ENCODE data around the gene MED31. TPM values are rescaled to one million over a fixed set of nuclear protein-coding genes. Genes with fewer than 3 reads are reported as not detected.

Gene MED31
- total and polyA plus RNA-seq, 8 donors: 19.1 to 29.8 (median 24.1) TPM

DNA sequence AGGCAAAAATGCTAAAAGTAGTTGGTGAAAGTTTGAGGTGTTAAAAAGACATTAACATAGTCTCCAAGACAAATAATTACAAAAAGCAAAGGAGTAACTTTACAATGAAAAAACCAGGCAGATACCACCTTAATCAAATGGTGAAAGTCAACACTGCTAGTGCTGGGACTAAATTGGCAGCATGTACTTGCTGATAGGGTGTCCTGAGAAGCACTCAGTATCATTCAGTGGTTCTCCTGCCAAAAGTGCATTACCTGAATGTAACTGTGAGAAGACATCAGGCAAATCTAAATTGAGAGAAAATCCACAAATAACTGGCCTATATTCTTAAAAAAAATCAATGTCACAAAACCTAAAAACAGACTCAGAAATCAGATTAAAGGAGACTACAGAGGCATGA, 18.9 kb downstream of the MED31 start:
- intact Hi-C loops (cut with DNase I): no loop called here
- no peak overlapping the region for H3K4me3 ChIP-seq
- H3K4me1 ChIP-seq: no peaks in the 10 kb centered on the region
- H3K27ac ChIP-seq: no peak overlapping the region
- H3K36me3 ChIP-seq: peaks cover 0 to 57% of the 10 kb centered on the region in 2 donors
- DNase-seq (no peak), ATAC-seq (no peak)
- TF ChIP-seq, protein P1, sequence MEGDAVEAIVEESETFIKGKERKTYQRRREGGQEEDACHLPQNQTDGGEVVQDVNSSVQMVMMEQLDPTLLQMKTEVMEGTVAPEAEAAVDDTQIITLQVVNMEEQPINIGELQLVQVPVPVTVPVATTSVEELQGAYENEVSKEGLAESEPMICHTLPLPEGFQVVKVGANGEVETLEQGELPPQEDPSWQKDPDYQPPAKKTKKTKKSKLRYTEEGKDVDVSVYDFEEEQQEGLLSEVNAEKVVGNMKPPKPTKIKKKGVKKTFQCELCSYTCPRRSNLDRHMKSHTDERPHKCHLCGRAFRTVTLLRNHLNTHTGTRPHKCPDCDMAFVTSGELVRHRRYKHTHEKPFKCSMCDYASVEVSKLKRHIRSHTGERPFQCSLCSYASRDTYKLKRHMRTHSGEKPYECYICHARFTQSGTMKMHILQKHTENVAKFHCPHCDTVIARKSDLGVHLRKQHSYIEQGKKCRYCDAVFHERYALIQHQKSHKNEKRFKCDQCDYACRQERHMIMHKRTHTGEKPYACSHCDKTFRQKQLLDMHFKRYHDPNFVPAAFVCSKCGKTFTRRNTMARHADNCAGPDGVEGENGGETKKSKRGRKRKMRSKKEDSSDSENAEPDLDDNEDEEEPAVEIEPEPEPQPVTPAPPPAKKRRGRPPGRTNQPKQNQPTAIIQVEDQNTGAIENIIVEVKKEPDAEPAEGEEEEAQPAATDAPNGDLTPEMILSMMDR (IDR thresholded peaks at IDR 0.05): no peak
- H3K27me3 ChIP-seq: no peaks in the 10 kb centered on the region
- H3K9me3 ChIP-seq: no peaks in the 10 kb centered on the region

DNA sequence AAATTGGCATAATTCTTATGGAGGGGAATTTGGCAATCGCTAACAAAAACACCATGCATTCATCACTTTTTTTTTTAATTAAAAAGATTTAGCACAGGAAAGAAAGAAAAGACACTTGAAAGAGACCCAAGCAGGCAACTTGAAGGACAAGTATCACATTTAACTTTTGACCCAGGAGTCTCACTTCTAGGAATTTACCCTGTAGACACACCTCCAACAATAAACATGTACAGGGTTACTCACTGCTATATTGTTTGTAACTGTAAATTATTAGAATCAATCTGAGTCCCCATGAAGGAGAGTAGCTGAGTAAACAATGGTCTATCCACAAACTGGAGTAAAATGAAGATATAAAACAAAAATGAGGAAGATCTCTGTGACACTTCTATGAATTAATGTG, 21.0 kb downstream of the MED31 start:
- Histone ChIP-seq H3K4me3 (no peak overlapping the region), H3K27ac (no peak overlapping the region), H3K27me3 (no peaks in the 10 kb centered on the region), H3K36me3 (peaks cover 0 to 70% of the 10 kb centered on the region in 2 donors), H3K9me3 (no peaks in the 10 kb centered on the region), H3K4me1 (no peaks in the 10 kb centered on the region)
- DNase-seq (no peak), ATAC-seq (no peak)
- intact Hi-C loops (cut with DNase I): no loop called here
- TF ChIP-seq, protein P1 (IDR thresholded peaks at IDR 0.05): no peak

DNA sequence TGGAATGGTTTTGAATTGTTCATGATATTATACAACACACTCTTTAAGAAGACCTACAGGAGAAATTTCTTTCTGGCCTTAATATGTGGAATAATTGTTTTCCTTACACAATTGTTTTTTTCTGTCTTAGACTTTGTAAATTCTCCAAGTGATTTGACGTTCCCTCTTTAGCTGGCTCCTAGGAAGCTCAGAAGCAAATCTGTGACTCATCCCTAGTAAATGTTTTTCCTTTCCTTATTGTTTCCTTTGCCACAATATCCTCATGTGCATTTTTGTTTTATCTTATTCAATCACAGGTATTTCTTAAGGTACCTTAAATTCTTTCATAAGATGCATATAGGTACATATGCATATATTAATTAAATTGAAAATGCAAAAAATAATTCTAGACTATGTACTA, 24.4 kb downstream of the MED31 start:
- Histone ChIP-seq H3K4me3 (no peak overlapping the region), H3K9me3 (no peaks in the 10 kb centered on the region), H3K36me3 (peaks cover 0 to 62% of the 10 kb centered on the region in 2 donors), H3K27ac (no peak overlapping the region), H3K4me1 (no peaks in the 10 kb centered on the region), H3K27me3 (no peaks in the 10 kb centered on the region)
- TF ChIP-seq, protein P1 (IDR thresholded peaks at IDR 0.05): no peak
- intact Hi-C loops (cut with DNase I): no loop called here
- DNase-seq: no peak
- ATAC-seq: no peak

DNA sequence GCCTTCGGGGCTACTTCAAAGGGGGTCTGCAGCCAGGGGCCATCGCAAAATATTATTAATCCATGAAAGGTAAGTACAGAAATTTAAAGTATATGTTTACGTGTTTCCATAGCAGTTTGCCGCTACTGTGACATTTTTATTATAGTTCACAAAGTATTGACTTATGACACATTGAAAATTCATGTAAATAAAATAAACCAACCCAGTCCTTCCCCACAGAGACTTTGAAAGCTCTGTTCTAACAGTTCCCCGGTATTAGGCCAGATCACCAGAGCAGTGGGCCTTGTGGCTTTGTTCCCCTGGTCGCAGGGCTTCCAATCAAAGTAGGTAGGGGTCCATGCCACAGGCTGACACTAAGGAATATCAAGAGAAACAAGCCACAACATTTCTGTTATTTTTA, 24.8 kb downstream of the MED31 start:
- DNase-seq: no peak
- Histone ChIP-seq H3K4me3 (no peak overlapping the region), H3K4me1 (no peaks in the 10 kb centered on the region)

DNA sequence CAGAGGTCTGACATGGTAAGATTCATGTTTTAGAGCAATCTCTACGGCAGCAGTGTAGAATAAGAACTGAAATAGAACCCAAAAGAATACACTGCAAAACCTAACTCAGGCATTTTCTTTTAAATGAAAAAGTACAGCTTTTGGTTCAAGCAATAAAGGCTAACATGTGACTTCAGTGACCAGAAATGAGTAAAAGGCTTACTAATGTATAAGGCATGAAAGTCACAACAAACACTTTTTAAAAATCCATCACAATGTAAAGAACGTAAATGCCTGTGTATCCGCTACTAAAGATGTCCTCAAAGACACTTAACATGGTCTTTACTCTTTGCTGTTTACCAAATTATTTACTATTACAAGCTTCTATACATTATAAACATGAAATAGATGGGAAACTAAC, 27.5 kb downstream of the MED31 start:
- ATAC-seq: no peak
- H3K4me3 ChIP-seq: no peak overlapping the region
- TF ChIP-seq, protein P1 (IDR thresholded peaks at IDR 0.05): no peak
- peaks cover 0 to 71% of the 10 kb centered on the region in 2 donors for H3K36me3 ChIP-seq
- DNase-seq: no peak
- H3K4me1 ChIP-seq: no peaks in the 10 kb centered on the region
- no peaks in the 10 kb centered on the region for H3K27me3 ChIP-seq
- no peaks in the 10 kb centered on the region for H3K9me3 ChIP-seq
- no peak overlapping the region for H3K27ac ChIP-seq
- intact Hi-C loops (cut with DNase I): no loop called here

More for the DNA sequence above, 24.8 kb downstream of the MED31 start:
- peaks cover 0 to 62% of the 10 kb centered on the region in 2 donors for H3K36me3 ChIP-seq
- ATAC-seq: no peak
- no peaks in the 10 kb centered on the region for H3K27me3 ChIP-seq
- TF ChIP-seq, protein P1 (IDR thresholded peaks at IDR 0.05): no peak
- no peak overlapping the region for H3K27ac ChIP-seq
- intact Hi-C loops (cut with DNase I): no loop called here
- H3K9me3 ChIP-seq: no peaks in the 10 kb centered on the region
